Activated naive CD4-positive, alpha-beta T cell (primary cell): ENCODE data around the gene OR56A1.

ENCODE experiments used
- DNase-seq, 4 experiments: peaks; one replicate each; lab custom pipeline; 2025; lab: John Stamatoyannopoulos, UW

OR56A1 gene

GRCh38 chr11:5986885-5987284, 43.7 kb downstream of the OR56A1 start, which contains the start of gene OR52L1:
Gene OR52L1 (minus strand): TSS chr11:5986985. CDS start chr11:5986930, 55 bp downstream.
- DNase-seq: no peak

GRCh38 chr11:5983443-5983842, 47.1 kb downstream of the OR56A1 start:
- DNase-seq: no peak

GRCh38 chr11:5973530-5973929, 57.0 kb downstream of the OR56A1 start:
- no peak for DNase-seq
